Fibroblast of skin of left quadriceps (primary cell): ENCODE data around the gene FGF2.

ENCODE experiments used
- DNase-seq, 2 experiments: peaks; one replicate each; pipeline ENCODE4 v3.0.0-alpha.2; 2013; ENCODE audit warnings: low read depth in 2 of 2

FGF2 gene

DNA sequence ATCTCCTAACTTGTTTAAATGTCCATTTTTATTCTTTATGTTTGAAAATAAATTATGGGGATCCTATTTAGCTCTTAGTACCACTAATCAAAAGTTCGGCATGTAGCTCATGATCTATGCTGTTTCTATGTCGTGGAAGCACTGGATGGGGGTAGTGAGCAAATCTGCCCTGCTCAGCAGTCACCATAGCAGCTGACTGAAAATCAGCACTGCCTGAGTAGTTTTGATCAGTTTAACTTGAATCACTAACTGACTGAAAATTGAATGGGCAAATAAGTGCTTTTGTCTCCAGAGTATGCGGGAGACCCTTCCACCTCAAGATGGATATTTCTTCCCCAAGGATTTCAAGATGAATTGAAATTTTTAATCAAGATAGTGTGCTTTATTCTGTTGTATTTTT lies 68.2 kb downstream of the FGF2 start:
- no peak for DNase-seq

- DNase-seq = no peak
Observed at GRCh38 chr4:122895336-122895995, 68.8 kb downstream of the FGF2 start.

- DNase-seq = no peak
Observed at GRCh38 chr4:122896270-122896669, 69.6 kb downstream of the FGF2 start.

DNA sequence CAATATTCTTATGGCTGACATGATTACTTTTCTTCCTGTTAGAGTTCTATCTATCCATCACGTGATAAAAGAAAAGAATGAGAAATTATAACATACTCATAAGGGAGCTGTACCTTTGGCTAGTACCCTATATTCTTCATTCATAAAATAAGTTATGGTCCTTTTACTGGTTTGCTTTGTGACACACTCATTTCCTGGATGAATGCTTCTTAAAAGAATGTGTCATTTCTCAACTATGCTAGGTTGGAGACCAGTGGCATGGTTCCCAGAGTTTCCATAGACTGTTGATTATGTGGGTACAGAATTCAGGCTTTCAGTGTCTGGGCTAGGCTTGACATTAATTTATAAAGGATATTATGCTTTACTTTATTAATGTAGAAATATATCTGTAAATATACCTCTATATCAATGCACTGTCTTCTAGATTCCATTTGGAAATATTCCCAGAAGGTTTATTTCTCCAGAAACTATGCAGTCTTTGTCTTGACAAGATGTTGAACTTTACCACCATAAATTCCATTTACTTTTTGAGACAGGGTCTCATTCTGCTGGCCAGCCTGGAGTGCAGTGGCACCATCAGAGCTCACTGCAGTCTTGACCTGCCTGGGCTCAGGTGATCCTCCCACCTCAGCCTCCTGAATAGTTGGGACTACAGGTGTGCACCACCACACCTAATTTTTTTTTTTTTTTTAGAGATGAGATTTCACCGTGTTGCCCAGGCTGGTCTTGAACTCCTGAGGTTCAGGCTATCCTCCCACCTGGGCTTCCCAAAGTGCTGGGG lies 71.9 kb downstream of the FGF2 start:
- DNase-seq = peak; percentile 85 to 88

- no peak for DNase-seq
Observed at GRCh38 chr4:122899682-122900081, 73.1 kb downstream of the FGF2 start.

DNA sequence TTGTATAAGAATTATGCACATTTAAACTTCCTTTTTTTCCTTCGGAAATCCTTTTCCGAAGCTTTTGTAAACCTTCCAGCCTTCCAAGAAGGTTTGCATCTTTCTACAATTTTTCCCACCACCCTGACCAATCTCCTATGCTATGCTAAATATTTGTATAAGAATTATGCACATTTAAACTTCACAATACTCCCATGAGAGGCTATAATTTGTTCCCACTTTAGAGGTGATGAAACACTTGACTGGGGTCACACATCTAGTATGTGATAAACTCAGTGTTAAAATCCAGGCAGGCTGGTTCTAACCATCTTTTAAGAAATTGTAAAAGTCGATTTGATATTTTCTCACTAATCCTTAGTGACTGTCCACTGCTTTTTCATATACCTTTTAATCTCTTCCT lies 73.7 kb downstream of the FGF2 start:
- DNase-seq = peak; percentile 50 to 53

DNA sequence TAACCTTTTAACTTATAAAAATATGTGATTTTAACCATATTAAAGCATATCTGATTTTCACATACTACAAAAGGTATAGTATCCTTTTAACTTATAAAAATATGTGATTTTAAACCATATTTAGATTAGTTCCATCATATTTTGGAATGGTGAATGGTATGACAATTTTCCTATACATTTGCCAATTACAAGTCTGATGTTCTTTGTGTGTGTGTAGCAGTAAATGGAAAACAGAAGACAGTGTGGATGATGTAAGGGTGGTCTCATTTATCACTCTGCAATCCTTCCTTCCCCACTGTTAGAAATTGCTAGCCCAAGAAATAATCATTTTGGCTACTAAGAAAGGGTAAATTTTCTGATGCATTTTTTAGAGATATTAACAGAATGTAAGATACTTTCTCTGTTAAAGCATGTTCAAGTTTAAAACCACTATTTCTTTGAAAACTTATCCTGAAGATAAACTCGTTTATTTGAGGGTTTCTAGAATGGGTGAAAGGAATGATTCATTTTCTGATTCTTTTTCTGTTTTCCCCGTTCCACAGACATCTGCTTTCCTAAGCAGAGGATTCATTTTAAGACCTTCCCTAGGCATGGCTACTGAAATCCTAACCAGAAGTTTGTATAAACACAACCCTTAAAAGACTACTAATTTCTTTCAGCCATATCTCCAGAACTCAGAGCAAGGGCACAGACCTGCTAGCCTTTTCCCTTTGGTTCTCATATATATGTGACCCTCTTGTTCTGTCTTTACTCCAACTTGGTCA lies 74.8 kb downstream of the FGF2 start:
- DNase-seq = no peak

GRCh38 chr4:122903766-122904288 lies 77.2 kb downstream of the FGF2 start:
- no peak for DNase-seq

DNA sequence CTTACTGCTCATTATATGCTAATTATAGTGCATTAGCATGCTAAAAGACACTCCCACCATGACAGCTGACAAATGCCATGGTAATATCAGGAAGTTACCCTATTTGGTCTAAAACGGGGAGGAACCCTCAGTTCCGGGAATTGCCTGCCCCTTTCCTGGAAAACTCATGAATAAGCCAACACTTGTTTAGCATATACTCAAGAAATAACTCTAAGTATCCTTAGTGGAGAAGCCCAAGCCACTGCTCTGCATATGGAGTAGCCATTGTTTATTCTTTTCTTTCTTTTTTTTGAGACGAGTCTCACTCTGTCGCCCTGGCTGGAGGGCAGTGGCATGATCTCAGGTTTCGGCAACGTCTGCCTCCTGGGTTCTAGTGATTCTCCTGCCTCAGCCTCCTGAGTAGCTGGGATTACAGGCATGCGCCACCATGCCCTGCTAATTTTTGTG lies 80.3 kb downstream of the FGF2 start:
- no peak for DNase-seq

- no peak for DNase-seq
Observed at GRCh38 chr4:122908223-122908622, 81.6 kb downstream of the FGF2 start.

DNA sequence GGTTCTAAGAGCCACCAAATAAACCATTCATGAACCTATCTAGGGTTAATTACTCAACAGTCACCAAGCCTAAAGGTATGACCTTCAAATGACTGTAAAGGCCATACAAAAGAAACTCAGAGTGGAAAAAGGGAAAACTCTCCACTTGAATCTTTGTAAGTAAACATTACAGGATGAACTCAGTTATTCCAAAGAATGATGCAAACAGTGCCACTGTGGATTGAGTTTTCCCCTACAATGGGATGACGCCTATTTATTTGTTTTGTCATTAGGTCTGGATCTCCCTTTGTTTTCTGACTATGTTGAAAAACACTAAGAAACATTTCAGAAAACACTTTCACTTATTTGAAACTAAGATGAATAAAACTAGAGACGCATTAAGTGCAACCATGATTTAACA lies 83.1 kb downstream of the FGF2 start:
- no peak for DNase-seq

- no peak for DNase-seq
Observed at GRCh38 chr4:122911588-122911987, 85.0 kb downstream of the FGF2 start.

- no peak for DNase-seq
Observed at GRCh38 chr4:122912810-122913575, 86.4 kb downstream of the FGF2 start.

DNA sequence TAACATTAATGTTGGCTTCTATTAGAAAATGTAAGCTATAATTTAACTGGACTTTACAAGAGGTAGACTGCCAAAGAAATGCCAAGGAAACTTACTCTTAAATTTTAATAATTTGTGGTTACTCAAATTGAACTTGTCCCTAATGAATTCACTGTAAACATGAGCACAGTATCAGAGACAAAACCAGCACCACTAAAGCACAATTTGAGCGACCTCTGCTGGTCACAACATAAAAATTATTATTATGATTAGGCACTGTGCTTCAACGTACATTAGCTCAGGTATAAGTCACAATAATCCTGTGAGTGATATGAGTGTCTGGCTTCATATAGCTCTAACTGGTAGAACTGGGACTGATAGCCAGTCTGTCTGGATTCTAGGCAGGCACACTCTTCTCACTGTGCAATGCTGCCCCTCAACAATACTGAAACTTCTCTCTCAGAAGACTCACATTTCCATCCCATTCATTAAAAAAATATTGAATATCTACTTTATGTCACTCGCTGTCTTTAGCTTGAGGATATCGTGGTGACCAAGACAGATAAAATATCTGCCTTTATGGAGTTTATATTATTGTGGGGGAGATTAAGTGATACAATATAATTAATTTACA lies 87.8 kb downstream of the FGF2 start:
- DNase-seq = no peak

- DNase-seq = no peak
Observed at GRCh38 chr4:122914938-122915337, 88.3 kb downstream of the FGF2 start.

DNA sequence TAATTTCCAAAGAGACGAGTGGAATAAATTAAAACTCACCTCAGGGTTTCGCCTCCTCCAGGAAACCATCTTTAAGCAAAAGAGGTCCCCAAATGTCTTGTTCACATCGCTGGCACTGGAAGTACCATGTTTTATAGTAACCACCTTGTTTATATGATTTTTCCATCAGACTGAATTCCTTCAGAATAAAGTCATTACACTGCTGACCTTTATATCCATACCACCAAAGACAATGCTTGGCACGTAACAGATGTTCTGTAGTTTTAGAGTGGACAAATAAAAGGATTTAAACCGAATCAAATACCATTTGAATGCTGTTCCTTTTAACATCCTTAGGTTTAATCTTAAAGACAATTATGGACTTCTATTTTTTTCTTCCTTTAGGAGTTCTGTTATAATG lies 91.1 kb downstream of the FGF2 start:
- no peak for DNase-seq

GRCh38 chr4:122920473-122920872 lies 93.8 kb downstream of the FGF2 start:
- DNase-seq = no peak

GRCh38 chr4:122921300-122921699 lies 94.7 kb downstream of the FGF2 start:
- no peak for DNase-seq

DNA sequence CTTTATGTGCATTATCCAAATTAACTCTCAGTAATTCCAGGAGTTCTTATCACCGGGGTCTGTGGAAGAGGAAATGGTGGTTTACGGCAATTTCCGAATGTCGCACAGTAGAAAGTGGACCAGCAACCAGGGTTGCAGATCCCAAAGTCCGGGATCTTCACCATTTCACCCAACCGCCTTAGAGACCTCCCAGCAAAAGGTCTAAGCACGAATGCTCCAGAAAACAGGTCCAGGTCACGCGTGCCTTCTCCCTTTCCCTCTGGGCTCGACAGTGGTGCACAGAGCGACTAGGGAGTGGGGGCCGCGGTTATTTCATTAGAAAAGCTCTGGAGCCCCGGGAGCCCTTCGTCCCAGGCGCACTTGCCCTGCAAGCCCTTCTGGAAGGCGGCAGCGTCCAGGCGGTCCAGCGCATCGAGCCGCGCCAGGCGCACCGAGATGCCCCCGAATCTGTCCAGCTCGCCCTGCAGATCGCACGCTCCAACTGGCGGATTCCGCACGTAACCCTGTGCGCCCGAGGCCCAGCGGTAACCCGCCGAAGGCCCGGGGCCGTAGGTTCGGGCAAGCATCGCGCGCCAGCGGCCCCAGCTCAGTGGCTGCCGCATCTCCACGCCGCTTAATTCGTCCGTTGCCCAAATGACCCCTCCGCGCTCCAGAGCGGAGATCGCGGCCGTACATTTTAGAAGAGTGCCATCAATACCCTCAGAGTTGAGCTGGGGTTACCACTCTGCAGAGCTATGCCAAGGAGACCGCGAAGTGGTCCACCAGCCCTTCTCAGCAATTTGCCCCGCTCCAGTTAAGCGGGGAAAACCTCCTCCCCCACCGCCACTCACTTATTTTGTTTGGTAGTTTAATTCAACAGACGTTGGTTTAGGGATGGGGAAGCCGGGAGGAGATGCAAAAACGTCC lies 95.6 kb downstream of the FGF2 start, which contains the start of gene NUDT6:
NUDT6 (minus strand) TSS at position 627 of the 906 bp plus-strand sequence; CDS start at position 602, 25 bp downstream.
- DNase-seq = no peak
